GM18858 (cell line): ENCODE measurements around the gene HOTAIR.

Experiments used
- ATAC-seq: cut with Tn5 transposase; IDR thresholded peaks from one replicate; pipeline ENCODE4 v1.9.1; 2021; ENCODE audit not compliant: unreplicated experiment

Gene HOTAIR

DNA sequence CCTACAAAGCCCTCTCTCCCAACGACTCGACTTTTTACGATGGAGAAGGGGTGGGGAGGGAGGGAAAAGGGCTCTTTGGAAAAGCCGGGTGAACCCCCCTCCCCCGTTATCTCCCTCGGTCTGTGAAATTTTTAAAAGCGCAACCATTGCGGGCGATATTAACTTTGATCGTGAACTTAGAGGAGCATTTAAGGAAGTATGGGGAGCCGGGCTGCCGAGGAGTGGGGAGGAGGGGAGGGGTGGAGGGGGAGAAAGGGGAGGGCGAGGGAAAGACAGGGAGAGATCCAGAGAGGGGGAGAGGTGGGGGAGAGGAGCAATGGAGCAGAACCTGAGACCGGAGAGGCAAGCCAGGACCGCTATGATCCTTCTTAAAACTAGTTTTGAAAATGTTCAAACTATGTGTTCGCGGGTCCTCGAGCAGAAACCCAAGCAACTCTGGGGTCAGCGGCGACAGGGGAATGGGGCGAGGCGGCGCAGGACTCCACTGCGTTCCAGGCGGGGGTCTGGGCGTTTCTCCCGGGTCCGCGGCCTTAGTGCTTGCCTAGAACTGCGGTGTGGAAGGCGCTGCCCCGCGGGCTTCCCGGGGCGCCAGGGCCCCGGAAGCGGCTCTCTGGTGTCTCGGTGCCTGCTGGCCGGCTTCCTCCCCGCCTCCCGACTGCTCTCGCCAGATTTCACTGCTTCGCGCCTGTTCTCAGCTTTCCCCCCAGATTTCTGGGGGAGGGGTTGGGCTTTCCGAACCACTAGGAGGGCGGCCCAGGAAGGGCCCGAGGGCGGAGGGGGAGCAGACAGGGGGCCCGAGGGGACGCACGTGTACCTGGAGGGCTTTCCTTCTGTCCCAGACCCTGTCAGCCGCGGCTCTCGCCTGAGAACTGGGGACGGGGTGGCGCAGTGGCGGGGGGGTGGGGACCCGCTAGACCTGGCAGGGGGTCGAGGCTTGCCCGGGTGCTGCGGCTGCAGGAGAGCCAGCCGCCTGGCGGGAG, at the start of gene HOTAIR:
Gene HOTAIR, minus strand, starts transcription at position 871 of the 980 bp plus-strand sequence.
- no peak for ATAC-seq

DNA sequence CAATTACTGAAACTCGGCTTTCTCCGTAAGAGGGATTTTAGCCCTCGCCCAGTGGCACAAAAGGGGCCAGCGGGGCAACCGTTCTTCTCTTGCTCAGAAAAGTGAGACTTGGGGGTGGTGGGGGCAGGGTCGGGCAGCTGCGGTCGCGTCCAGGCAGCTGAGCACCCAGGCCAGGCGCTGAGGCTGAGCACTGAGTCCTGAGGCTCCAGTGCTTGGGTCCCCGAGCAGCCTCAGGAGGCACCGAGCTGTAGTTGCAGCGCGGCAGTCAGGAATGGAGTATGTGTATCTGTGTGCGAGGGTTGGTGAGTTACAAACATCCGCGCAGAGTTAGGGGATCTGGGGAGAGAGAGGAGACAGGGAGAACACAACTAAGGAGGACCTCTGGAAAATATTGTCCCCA, 49.4 kb upstream of the HOTAIR start:
- ATAC-seq: no peak

DNA sequence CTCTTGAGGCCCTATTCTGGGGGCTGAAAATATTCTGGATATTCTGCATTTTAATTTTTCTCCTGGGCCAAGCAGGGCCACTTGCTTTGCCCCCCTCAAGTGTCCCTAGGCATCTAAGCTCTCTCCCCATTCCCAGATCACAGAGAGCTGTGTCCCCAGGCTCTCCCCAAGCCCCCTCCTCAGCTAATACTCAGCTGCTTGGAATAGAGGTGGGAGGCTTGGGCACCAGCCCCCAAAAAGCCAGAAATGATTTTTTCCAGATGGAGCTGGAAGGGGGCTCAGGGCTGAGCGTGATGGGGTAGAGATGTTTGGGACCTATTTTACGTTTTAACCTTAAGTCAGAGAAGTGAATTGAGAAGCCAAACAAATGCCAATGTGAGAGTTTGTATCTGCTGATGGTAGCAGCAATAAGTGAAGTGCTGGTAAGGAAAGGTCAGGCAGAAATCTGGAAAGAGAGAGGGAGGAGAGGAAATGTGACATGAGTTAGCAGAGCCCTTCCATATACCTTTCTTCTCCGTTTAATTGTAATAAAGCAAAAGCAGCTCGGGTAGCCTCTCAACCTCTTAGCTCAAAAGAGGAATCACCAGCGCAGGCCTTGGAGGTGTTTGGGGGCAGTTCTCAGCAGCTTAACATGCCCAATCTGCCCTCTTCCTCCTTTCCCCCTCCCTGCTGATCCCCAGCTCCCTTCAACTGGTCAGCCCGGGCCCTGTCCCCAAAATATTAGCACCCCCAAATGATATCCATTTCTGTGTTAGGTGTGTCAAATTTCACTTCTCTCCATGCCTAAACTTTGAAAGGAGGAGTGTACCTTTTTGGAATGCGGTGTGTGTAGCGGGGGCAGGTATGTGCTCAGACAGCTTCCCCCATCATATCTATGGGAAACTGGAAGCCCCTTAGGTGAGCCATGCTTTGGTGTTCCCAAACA, 48.5 kb upstream of the HOTAIR start:
- no peak for ATAC-seq

DNA sequence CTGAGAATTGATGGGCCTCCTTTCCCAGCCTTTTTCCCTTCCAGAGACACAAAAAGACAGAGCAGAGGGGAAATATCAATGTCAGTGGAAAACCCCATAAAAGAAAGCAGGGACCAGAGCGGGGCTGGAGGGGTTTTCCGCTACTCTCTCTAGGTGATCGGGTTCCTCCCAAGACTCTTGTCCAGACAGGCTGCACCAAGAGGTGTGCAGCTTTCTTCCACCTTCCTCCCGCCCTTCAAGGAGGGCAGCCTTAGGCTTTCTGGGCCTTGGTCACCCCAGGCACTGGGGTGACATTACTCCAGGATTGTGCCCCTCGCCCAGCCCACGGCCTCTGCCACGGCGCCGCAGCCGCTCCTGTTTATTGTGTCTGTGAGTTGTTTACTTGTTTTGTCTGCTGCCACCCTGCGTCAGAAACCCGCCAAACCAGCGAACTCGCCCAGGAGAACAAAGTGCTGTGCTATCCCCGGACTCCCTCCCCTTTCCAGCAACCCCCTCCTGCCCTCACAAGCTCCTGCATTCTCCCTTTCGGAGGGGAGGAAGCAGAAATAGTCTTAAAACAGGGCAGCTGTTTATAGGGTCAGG, 46.8 kb upstream of the HOTAIR start:
- no peak for ATAC-seq

- no peak for ATAC-seq
Observed at GRCh38 chr12:54020591-54021405, 46.0 kb upstream of the HOTAIR start.

DNA sequence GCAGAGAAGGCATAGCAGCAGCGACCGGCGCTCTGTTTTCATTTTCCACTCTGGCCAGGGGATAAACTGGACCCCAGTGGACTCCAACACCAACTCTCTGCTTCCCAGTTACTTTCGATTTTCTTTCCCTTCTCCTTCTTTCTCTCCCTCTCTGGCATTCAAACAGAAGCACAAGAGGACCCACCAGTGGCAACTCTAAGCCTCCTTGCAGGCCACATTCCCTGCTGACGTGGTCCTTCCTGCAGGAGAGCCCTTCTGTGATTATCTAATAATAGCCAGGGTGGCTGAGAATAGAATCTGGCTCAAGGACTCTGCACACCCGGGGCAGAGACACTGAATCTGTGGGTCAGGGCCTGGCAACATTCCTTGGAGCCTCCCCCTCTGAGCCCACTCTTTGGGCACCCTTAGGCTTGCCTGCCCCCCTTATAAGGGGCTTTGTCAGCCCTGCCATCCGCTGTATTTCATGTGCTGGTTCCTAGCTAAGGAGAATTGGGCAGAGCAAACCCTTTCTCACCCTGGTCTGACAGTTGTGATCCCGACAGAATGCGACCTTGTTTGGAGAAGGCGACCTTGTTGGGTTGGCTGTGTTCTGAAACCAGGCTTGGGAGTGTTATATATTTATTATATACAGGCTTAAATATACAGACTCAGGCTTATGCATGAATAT, 45.3 kb upstream of the HOTAIR start:
- no peak for ATAC-seq

DNA sequence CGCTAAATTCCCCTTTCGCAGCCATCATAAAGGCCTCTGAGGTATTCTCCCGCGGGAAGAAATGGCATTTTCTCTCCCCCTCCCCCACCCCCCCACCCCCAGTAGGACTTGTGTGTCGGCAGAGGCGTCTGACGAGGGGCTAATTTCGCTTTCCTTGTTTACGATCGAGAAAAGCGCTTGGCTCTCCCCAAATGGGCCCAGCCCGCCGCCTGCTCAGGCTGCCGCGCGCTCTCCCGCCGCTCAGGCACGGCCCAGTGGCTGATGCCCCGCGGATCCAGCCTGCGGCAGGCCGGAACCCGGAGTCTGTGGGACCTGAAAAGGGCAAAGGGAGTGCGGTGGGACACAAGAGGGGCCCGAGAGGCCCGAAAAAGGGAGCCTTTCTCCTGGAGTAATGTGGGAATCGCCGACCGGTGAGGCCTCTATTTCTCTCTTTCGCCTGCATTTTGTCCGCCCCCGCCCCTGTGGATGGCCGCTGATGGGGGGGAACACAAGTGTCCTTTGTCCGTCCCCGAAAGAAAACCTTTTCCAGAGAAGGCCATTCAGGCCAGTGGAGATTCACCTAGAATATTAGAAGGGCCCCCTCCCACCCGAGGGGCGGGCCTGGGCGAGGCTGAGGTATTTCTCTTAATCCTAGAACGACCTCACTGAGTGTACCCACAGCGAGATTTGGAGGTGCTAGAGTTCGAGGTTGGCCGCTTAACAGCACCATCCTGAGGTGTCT, 44.5 kb upstream of the HOTAIR start:
- ATAC-seq: no peak

DNA sequence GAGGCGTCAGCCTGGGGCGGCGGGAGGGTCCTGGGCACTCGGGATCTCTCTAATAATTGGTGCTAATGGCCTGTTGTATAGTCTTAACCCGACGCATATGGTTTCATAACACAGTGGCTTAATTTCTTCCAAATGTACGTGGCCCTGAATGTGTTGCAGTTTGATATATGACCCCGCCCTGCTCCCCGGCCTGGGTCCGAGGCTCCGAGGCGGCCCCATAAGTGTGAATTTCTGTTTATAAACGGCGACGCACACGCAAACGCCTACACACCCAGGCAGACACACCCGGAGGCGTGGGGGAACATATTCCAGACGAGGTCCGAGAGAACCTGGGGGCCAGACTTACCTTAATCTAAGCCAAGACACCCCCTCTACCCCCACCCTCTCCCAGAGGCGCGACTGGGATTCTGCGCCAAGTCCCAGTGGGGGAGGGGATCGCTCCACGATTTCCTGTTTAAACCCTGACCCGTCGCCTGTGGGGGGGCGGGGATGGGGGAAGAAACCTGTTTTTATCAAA, 43.8 kb upstream of the HOTAIR start:
- ATAC-seq: no peak

GRCh38 chr12:54017878-54018467, 43.2 kb upstream of the HOTAIR start:
- peak; percentile 59 for ATAC-seq

DNA sequence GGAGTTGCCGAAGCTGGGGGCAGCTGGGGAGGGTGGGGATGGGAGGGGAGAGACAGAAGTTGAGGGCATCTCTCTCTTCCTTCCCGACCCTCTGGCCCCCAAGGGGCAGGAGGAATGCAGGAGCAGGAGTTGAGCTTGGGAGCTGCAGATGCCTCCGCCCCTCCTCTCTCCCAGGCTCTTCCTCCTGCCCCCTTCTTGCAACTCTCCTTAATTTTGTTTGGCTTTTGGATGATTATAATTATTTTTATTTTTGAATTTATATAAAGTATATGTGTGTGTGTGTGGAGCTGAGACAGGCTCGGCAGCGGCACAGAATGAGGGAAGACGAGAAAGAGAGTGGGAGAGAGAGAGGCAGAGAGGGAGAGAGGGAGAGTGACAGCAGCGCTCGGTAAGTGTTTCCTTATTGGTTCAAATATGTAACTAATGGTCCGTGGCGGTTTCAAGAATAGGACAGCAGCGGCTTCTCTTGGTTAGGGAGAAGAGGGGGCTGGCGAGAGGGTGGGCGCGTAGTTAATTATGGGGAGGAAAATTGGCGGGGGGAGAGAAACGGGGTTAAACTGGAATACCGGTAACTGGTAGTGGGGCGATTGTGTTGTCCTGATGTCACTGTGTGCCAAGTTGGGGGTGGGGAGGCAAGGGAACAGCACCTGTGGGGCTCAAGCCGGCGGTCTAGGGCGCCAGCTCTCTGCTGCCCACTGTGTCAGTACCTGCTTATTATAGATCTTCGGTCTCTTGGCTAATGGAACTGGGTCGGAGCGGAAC, 42.5 kb upstream of the HOTAIR start:
- ATAC-seq: no peak

GRCh38 chr12:54016478-54016964, 41.8 kb upstream of the HOTAIR start:
- ATAC-seq: no peak

DNA sequence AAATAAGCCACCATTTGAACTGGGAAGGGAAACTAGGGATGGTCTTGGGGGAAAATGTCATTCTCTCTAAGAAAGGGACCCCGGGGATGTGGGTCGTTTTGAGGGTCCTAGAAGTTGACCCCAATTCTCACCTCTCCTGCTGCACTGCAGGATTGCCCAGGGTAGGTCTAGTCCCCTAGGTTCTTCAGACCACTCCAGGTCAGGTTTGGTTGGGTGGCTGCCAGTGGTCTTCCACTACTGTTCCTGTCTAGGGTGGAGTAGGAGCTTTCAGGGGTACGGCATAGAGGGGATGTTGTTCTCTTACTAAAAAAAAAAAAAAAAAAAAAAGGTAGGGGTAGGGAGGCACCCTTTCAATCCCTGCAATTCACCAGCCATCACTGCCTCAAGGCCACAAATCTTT, 41.3 kb upstream of the HOTAIR start:
- no peak for ATAC-seq

DNA sequence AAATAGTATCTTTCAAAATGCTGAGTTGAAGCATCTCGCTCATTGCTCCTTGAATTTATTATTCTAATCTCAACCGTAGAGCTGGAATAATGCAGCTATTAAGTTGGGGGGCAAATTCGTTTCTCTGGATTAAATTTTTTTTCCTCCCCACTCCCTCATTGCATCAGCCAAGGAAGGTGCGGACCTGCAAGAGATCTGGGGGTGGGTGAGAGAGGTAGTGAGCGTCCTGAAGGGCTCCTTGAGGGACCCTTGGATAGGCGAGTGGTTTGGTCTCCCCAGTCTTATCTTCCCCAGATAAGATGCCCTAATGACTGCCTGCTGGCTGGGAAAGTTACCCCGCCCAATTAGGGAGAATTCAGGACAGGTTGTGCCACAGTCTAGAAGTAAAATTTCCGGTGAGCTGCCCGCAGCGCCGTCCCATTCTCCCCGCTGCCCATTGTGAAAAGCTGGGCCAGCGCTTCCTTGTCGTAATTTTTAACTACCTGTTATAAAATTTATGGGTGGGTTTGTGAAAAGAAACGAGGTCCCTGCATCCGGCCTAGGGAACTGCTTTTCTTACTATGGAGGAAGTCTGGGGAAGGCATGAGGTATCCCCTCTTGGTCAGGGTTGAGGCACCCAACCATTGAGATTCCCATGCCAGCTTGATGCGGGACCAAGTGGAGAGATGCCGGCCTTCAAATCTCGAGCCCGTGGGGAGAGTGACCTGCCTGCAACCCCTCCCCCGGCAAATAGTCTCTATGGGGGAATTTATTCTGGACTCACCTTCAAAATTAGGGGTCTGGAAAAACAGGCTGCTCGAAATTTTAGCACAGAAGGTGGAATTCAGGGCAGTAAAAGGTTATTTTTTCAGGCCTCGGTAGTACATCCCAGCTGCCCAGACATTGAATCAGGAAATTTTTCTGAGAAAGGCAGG, 40.5 kb upstream of the HOTAIR start:
- ATAC-seq: no peak

DNA sequence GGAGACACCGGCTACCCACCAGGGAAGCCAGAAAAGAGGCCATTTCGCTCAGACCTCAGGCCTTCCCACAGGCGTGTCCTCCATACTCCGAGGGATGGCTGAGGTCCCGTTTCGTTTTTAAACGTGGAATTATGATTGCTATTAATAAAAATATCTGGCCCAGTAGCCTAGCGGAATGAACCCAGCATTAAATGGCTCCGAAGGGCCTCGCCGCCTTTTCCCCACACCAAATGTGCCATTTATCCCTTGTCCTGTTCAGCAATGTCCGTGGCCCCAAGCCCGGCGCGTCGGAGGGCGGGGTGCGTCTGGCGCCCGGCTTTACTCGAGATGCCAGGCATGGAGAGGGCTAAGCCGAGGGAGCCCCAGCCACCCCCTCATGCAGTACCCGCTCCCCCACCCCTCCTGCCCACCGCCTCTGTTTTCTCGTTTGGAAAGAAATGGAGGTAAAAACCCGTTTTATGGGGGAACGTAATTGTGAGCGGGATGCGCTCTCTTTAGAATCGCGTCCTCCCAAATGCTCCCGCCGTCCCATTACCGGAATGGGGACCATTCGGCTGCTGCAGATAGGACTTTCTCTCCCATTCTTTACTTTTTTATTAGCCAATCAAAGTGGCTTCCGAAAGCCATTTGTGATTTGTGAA, 39.7 kb upstream of the HOTAIR start:
- ATAC-seq: no peak

GRCh38 chr12:54012631-54013409, 38.1 kb upstream of the HOTAIR start:
- no peak for ATAC-seq
